ENCODE results near the gene RASL11A.

DNA sequence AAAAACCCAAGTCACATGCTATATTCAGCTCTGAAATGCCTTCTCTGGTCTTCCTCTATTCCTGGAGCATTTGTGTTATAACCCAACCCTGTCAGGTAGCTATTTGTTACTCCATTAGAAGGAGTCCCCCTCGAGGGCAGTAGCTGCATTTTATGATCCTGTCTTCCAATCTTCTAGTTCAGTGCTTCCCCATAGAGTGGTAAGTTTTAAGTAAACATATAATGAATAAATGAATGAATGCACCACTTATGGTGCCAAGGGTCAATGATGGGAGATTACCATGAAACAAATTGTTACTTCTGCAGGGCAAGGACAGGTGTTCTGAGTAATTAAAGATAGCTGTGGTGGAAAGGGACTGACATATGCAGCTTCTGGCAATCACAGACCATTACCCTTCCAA, 4.0 kb downstream of the RASL11A start:
- TF ChIP-seq, protein P1, sequence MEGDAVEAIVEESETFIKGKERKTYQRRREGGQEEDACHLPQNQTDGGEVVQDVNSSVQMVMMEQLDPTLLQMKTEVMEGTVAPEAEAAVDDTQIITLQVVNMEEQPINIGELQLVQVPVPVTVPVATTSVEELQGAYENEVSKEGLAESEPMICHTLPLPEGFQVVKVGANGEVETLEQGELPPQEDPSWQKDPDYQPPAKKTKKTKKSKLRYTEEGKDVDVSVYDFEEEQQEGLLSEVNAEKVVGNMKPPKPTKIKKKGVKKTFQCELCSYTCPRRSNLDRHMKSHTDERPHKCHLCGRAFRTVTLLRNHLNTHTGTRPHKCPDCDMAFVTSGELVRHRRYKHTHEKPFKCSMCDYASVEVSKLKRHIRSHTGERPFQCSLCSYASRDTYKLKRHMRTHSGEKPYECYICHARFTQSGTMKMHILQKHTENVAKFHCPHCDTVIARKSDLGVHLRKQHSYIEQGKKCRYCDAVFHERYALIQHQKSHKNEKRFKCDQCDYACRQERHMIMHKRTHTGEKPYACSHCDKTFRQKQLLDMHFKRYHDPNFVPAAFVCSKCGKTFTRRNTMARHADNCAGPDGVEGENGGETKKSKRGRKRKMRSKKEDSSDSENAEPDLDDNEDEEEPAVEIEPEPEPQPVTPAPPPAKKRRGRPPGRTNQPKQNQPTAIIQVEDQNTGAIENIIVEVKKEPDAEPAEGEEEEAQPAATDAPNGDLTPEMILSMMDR (IDR thresholded peaks at IDR 0.05), result no peak
- TF ChIP-seq POLR2A (IDR thresholded peaks at IDR 0.05), result no peak
